GM19467 (cell line): ENCODE measurements around the gene INPP5A.

Experiments used
- ATAC-seq: cut with Tn5 transposase; IDR thresholded peaks from one replicate; pipeline ENCODE4 v1.9.1; 2021; ENCODE audit warnings: mild to moderate bottlenecking, moderate library complexity; ENCODE audit not compliant: unreplicated experiment

INPP5A gene

DNA sequence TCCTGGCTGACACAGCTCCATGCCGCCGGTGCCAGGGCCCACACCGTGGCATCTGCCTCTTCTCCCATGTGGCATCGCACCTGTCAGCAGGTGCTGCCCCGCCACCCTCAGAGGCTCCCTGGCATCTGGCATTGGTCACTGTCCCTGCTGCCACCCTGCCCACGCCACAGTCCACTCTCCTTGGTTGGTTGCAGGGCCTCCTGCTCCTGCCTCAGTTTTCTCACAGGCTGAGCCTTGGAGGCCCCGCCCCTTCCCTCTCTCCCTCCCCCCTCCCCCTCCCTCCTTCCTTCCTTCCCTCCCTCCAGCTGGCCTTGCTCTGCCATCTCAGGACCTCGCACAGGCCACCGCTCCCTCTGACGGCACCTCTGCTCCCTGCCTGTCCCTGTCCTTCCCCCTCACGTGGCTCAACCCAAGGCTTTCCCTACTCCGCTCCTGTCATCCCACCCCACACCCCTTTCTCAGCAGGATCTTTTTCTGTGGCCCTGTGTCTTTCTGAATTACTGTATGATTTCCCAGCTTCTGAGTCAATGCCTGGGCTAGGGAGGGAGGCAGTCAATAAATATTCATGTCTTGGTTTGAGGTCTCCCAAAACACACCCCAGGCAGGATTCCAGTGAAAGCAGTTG, 87.4 kb downstream of the INPP5A start:
- ATAC-seq, result no peak

DNA sequence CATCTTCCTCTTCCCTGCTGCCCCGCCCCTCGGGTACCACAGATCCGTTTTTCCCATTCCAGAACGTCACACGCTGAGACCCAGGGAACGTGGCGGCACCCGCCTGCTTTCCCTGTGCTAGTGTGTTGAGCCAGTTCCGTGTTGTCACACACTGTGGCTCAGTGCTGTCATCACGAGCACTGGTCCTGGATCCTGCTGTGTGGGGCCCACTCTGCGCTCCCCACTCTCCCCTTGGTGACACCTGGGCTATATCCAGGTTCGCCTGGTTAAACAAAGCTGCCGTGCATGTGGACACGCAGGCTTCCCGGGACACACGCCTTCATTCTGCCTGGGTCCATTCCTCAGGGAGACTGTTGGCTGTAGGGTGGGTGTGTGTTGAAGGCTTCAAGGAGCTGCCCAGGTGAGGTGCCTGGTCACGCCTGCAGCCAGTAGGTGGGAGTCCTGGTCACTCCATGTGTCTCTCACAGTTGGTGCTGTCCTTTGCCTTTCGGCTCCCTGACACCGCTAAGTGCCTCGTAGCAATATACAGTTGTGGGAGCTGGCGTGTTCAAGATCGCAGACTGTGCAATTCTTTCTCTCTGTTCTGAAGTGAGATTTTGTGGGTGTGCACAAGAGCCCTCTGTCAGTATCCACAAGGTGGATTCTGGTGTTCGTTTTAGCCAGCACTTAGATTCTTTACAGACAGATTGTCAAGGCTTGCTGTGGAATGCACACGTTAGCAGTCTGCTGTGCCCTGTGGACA, 88.6 kb downstream of the INPP5A start:
- no peak for ATAC-seq

DNA sequence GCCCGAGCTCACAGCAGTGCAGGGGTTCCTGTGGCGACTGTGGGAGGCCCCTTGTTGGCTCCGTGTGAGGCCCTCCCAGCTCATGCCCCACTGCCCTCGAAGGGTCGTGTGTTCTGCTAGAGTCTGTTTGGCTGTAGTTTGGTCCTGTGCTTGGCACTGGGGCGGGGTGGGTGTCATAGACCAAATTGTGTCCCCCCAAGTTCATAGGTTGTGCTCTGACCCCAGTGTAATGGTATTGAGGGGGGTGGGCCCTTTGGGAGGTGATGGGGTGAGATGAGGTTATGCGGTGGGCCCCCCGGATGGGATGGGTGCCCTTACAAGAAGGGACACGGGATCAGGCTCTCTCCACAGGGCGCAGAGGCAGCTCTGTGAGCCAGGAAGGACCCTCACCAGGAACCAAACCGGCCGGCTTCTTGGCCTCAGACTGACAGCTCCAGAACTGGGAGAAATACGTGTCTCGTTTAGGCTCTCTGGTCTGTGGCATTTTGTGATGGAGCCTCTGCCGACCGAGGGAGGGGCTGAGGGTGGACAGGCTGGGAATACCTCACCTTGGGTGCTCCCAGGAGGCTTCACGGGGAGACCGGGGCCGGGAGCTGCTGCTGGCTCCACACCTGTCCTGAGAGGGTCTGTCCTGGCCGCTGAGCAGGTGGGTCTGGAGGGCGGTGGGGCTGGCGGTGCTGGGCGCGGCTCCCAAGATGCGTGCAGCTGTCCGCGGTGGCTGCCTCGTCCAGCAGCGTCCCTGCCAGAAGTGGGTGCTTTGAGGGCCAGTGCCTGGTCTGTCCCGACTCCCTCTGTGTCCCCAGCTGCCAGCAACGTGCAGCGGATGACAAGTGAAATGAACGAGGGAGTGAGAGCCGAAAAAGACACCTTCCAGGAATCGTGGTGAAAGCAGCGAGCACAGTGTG, 89.4 kb downstream of the INPP5A start:
- ATAC-seq, result no peak

DNA sequence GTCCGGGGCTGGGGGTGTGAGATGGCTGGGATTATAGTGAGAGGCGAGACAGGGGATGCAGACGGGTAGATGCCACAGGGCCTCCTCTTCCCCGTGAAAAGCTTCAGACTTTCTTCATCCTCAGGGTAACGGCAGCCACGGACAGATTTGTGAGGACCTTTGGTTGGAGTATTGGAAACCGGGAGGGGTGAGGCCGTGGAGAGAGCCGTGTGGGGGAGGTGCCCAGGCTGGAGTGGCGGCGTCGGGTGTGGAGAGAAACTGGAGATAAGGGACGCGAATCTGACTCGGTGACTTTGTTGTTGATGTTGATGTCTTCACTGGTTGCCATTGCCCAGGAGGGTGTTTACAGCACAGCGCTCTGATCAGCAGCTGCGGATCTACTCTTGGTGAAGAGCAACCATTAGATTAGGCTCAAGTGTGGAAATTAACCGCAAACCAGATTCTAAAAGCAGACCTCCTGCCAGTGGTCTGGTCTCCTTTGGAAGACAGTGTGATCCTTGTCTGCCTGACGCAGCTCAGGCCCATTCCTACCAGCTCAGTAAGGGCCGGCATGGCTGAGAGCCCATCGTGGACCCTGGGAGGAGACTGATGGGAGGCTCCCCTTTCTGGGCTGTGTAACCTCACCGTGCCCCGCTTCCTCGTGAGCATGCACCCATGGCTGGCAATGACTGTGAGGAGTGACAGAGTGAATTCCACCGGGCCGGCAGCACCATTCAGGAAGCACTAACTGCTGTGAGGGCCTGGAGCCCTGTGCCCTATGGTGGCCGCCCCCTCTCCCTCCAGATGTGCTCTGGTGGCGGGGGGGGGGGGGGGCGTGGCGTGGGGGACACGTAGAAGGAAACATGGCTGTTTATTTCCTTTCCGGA, 90.3 kb downstream of the INPP5A start:
- ATAC-seq, result no peak

DNA sequence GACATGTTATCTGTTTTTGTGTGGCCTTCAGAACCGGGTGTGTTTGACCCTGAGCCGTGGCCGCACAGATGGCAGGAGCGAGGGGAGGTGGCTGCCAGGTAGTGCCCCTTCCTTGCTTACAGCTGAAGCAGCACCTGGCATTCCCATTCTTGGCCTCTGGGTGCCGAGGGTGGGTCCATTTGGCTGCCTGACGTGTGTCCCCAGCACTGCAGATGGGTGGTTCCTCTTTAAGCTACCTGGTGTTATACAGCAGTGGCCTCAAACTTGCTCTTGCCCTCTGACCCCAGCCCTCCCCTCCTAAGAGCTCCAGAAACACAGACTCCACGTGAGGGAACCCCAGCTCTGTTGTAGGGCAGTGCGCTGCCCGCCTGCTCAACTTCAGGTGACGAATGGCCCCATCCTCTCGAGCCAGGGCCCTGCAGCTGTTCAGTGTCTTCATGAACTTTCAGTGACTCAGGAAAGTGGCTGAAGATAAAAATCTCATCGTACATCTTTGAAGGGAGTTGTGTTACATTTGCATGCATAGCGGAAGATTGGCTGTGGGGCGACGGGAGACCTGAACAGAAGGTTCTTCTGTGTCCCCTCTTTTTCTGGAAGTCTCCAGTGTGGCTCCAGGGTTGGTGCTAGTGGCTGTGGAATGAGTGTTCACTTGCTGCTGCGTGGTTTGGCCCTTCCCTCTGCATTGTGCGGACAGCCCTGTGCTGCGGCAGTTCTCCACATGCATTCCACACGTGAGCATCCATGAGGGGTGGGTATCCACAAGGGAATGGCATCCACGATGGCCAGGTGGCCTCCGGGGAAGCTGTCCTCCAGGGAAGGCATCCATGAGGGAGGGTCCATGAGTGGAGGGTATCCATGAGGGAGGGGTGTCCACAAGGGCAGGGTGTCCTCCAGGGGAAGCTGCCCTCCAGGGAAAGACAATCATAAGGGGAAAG, 91.6 kb downstream of the INPP5A start:
- no peak for ATAC-seq

DNA sequence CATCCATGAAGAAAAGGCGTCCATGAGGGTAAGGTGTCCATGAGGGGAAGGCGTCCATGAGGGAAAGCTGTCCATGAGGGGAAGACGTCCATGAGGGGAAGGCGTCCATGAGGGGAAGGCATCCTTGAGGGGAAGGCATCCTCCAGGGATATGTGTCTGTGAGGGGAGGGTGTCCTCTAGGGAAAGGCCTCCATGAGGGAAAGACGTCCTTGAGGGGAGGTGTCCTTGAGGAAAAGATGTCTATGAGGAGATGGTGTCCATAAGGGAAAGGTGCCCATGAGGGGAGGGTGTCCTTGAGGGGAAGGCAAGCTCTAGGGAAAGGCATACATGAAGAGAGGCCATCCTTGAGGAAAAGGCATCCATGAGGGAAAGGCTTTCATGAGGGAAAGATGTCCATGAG, 92.6 kb downstream of the INPP5A start:
- no peak for ATAC-seq

DNA sequence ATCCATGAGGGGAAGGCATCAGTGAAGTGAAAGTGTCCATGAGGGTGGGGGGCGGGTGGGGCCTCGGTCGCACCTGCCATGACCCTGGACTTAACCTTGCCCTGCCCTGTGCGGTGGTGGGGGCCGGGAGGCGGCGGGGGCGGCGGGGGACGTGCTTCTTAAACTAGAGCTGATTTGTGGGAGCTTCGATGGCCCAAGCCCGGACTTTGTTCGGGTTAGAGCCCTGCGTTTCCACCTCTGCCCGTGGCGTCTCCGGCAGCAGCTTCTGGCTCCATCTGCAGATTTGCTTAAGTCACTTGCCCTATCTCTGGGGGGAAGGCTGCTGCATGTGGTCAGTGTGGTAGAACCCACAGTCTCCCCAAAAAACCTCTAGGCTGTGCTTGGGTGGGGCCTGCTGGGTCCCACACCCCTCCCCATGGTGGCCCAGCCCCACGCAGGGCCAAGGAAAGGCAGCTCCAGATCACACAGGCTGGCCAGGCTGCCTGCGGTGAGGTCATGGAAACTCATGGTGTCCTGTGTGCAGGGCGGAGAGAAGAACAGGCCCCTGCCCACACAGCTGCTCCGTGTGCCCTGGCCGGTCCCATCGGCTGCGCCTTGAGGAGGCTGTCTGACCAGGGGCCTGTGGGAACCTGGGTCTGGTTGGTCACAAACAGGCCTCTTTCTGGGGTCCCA, 93.2 kb downstream of the INPP5A start:
- ATAC-seq, result no peak

DNA sequence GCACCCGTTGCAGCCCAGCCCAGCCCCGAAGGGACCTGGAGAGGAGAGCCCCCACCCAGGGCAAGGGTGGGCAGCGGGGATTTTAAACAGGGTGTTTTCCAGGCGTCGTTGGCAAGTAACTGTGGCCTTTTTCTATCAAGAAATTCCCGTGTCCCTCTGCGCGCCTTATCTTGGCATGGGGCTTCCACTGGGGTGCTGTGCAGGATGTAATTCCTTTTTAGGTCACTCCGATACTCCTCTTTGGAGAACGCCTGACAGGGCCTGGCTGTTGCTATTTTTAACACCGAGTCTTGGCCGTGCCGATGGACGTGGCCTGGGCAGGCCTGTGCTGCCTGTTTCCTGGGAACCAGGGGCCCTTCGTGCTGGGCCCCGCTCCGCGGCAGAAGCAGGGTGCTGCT, 93.8 kb downstream of the INPP5A start:
- ATAC-seq, result no peak

DNA sequence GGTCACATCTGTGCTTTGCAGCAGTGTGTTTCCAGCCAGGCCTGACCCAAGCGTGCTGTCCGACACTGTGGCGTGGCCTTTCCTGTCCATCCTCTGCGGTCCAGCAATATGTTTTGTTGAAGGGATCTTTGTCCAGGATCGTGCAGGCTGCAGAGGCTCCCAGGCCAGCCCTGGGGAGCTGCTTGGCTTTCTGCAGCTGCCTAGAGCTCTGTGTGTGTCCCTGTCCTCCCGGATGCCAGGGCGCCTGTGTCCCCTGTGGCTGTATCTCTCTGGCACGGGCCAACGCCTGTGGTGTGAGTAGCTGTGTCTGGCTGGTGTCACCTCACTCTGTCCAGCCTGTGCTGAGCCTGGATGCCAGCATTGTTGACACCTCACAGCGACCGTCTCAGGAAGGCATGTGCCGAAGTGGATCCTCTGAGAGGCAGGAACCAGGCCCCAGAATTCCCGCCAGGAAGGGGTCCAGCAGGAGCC, 94.5 kb downstream of the INPP5A start:
- no peak for ATAC-seq

DNA sequence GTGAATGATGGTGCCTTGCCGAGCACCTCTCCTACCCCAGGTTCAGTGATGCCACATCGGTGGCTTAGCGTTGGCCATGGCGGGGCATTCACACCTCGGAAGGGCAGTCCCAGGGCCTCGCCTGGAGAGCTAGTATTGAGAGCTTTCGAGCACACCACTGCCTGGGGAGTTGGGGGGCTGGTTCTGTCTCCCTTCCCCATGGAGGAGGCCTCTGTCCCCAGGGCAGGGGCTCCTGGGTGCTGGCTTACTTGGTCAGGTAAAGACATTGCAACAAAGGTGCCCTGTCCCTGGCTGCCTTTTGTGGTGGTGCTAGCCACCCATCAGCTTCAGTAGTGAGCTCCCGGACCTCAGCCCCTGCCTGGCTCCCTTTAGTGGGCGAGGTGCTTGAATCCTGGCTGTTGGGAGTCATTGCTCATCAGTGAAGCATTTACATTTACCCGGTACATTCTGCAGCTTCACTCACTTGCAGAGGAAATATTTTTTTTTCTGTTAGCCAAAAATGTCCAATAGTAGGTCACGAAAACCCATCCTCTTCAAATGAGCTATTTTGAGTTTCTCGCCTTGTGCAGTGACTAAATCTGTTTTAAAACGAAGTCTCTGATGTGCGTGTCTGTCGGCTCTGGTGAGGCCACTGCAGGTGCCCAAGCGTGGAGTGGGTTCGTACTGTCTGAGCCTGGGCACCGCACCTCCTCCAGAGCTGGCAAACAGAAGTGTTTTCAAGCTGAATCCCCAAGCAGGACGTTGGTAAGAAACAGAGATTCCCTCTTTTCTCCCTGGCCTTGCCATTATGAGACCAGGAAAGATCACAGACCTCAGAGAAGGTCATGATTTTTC, 95.5 kb downstream of the INPP5A start:
- no peak for ATAC-seq

DNA sequence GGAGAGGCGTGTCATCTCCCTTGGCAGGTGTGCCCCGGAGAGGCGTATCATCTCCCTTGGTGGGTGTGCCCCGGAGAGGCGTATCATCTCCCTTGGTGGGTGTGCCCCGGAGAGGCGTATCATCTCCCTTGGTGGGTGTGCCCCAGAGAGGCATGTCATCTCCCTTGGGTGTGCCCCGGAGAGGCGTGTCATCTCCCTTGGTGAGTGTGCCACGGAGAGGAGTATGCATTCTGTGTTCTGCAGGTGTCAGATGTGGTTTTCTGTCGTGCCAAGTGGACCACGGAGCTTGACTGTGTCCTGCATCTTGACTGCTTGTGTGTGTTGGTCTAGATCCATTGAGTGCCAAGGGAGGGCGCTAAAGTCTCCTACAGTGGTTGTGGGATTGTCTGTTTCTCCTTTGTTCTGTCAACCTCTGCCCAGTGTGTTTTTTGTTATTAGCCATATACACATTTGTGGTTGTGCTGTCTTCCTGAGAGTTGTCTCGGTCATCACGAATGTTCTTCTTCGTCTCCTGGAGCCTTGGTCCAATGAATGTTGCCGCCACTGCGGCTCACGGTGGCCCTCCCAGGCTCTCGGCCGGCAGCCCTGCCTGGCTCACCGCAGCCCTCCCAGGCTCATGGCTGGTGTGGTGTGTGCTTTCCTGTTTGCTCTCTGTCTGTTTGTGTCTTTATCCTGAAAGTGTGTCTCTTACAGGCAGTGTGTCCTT, 96.8 kb downstream of the INPP5A start:
- ATAC-seq, result no peak

DNA sequence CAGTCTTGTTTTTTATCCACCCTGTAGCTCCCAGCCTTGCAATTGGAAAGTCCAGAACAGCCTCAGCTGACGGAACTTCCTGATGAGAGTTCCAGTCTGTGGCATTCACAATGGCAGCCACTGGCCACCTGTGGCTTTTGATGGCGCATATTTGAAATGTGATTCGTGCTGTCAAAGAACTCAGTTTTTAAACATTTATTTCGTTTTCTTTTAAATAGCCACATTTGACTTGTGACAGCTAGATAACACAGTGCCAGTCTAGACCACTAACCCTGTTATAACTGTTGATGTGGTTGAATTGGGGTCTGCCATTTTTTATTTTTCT, 97.3 kb downstream of the INPP5A start:
- no peak for ATAC-seq

DNA sequence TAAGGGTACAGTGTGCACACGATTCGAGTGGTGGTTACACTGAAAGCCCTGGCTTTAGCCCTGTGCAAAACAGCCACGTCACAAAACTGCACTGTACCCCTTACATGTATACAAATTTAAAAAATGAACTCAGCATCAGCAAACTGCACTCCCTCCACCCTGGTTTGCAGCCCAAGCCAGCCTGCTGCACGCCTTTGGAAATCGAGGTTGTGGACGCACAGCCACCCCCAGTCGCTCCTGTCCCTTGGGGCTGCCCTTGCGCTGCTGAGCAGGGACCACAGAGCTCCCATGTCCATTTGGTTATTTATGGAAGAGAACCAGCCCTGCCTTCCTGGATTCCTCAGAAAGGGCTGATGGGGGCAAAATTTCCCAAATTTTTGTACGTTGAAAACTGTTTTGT, 98.8 kb downstream of the INPP5A start:
- no peak for ATAC-seq

DNA sequence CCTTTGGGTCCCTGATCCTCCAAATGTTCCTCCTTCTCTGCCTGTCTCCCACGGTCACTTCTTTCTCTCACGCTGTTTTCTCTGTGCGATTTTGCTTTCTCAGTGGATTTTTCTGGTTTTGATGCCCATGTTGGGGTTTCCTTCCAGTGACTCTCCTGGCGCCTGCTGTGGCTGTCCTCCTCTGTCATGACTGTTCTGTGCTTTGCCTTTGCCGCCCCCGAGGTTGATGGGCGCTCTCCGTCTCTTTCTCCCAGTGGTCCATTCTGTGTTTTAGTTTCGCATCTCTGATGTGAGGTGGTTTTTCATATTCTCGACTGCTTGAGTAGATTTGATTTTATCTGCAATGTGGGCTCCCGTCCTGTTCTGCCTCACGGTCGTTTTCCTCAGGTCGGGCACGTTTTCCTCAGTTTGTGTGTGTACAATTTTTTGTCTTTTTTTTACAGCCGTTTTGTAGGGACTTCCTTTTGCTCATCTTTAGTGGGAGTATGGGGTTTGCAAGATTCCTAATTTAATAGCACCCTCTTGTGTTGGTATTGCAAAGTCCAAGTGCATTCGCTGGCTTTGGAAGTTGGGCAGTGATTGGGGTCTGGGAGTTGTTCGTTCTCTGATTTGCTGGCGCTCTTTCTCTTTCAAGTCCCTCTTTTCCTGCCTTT, 100.0 kb downstream of the INPP5A start:
- no peak for ATAC-seq

DNA sequence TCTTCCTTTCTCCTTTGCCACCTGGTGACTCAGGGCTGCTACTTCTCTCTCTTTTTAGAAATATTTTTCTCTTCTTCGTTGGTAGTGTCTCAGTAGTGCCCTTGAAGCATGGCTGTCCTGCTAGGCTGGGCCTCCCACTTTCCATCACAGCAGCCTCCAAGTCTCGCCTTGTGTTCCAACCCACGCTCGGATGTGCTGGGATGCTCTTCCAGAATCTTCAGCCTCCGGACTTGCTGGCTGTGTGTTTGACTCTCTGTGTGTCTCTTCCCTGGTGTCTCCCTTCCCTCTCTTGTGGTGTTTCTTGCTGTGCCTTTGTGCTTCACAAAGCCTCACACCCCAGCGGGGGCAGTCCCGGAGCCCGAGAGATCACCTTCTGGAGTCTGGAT, 100.5 kb downstream of the INPP5A start:
- ATAC-seq, result no peak

DNA sequence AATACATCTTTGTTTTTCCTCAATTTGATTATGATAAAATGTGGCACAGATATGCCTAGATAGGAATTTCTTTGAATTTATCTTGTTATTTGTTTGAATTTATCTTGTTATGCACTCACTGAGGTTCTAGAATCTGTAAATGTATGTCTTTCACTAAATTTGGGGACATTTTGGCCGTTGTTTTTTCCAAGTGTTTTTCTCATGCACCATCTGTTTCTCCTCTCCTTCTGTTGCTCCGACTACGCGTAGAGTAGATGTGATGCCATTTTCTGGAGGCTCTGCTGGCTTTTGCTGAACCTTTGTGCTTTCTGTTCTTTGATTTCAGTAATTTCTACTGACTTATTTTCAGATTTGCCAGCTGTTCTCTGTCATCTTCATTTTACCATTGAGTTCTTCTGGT, 101.9 kb downstream of the INPP5A start:
- no peak for ATAC-seq
